Activated naive CD8-positive, alpha-beta T cell treated with anti-CD3 and anti-CD28 coated beads for 36 hours (primary cell): Measurements from ENCODE around the gene PCDHGB3. TPM values are rescaled to one million over a fixed set of nuclear protein-coding genes. Genes with fewer than 3 reads are reported as not detected.
"Not testable (repeated sequence)": the region's sequence is repeated elsewhere in the genome, so short reads cannot be mapped to it uniquely, and the experiment has no call there.

Experiments
- DNase-seq: peaks from one replicate; pipeline ENCODE4 v3.0.0; 2021
- H3K27ac Mint-ChIP-seq: one replicate; pipeline ENCODE4 v1.8.0; 2022; ENCODE audit warnings: mild to moderate bottlenecking, moderate library complexity, mixed read lengths
- H3K27me3 Mint-ChIP-seq: one replicate; pipeline ENCODE4 v1.8.0; 2022; ENCODE audit warnings: mild to moderate bottlenecking, mixed read lengths
- H3K36me3 Mint-ChIP-seq: one replicate; pipeline ENCODE4 v1.8.0; 2021; ENCODE audit warnings: mild to moderate bottlenecking, mixed read lengths
- H3K4me1 Mint-ChIP-seq: one replicate; pipeline ENCODE4 v1.8.0; 2021; ENCODE audit warnings: mixed read lengths
- H3K4me3 Mint-ChIP-seq: one replicate; pipeline ENCODE4 v1.8.0; 2022; ENCODE audit warnings: mild to moderate bottlenecking, moderate library complexity, mixed read lengths
- H3K9me3 Mint-ChIP-seq: one replicate; pipeline ENCODE4 v1.8.0; 2022; ENCODE audit warnings: mixed read lengths
- total RNA-seq, 2 experiments: library from RNA; stranded (reverse); gene quantifications; one replicate each; pipeline ENCODE4 v1.2.3, GENCODE V29; 2021

PCDHGB3 gene
- total RNA-seq, result not detected

DNA sequence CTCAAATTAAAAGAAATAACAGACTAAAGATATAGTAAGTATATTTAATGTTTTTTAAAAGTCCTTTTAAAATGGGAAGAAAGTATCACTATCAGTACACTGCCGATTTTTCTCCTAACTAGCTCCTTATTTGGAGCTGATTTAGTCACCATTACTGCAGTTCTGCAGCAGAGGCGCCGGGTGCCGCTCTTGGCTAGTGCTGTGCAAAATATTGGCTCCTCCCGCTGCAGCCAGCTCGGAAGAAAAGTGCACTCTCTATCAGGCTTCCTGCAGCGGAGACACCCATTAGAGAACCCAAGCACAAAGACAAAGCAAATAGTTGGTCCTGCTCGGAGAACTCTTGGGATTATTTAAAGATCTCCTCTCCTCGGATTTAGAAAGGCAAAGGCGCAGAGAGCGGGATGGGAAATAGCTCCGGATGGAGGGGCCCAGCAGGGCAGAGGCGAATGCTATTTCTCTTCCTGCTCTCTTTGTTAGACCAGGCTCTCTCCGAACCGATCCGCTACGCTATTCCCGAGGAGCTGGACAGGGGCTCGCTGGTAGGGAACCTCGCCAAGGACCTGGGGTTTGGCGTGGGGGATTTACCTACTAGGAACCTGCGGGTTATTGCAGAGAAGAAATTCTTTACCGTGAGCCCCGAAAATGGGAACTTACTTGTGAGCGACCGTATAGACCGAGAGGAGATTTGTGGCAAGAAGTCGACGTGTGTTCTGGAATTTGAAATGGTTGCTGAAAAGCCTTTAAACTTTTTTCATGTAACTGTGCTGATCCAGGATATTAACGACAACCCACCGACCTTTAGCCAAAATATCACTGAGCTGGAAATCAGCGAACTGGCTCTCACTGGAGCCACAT is at the start of gene PCDHGB3:
Gene PCDHGB3 (plus strand): TSS at position 249 of the 855 bp plus-strand sequence. CDS start 153 bp downstream, at position 402.
- Mint-ChIP-seq H3K4me1 (peaks cover 4% of the 10 kb centered on the region), H3K27ac (no peak within 1 kb of the TSS), H3K36me3 (peaks cover 26% of the 10 kb centered on the region), H3K4me3 (peak within 1 kb of the TSS; percentile 60), H3K9me3 (peaks cover 29% of the 10 kb centered on the region), H3K27me3 (peaks cover 93% of the 10 kb centered on the region)
- DNase-seq, result no peak

DNA sequence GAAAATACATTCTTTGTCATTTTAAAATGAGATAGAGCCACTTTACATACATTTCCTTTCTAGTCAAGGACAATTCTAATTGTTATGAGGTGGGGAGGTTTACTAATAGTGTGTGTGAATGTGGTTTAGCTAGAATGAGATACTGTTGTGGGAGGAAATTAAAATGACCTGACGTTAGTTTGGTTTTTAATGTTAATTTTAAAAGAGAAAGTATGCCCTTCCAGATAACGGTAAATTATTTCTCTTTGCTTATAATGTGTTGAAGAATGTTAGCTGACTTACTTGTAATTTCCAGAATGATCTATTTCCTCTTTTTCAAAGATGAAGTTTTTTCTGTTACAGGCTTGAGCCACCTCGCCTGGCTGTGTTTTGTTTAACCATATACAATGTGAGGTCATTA is 47.8 kb upstream of the PCDHGB3 start:
- Mint-ChIP-seq H3K27ac (no peak overlapping the region), H3K4me3 (no peak overlapping the region), H3K4me1 (peaks cover 24% of the 10 kb centered on the region), H3K36me3 (peaks cover 52% of the 10 kb centered on the region), H3K9me3 (peaks cover 40% of the 10 kb centered on the region), H3K27me3 (peaks cover 13% of the 10 kb centered on the region)
- no peak for DNase-seq

DNA sequence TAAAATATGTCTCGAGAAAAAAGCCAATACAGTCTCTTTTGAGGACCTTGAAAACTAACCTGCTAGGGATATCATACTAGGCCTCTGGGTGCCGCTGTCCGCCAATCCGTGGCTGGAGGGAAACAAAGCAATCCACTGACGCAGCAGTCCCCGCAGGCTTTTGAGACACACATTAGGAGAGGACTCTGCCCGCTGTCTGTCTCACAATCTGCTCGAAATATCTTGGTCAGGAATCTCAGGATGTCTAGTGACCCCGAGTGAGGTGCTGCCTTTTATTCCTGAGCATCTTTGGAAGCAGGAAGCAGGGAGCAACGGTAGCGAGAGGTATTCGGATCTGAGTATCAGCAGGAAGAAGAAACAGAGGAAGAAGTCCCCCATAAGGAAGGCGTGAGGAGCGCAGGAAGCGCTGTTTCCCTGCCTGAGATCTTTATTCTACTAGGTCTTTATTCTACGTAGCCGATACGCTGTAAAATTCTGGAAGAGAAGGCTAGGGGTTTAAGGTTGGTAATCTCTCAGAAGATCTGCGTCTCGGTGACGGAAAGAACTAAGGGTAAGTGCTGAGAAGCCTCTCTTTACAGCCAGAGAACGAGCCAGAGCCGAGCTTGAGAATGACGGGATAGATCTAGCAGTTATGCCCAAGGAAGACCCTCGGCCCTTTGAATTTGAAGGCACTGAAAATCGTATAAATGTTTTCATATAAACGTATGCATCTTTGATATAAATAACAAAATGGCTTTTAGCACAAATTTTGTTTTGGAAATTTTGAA is 43.8 kb upstream of the PCDHGB3 start:
- Mint-ChIP-seq H3K27ac (peak overlapping the region; percentile 88), H3K9me3 (peaks cover 26% of the 10 kb centered on the region), H3K27me3 (peaks cover 49% of the 10 kb centered on the region), H3K36me3 (peaks cover 30% of the 10 kb centered on the region), H3K4me1 (peaks cover 6% of the 10 kb centered on the region), H3K4me3 (peak overlapping the region; percentile 91)
- peak; percentile 63 for DNase-seq

DNA sequence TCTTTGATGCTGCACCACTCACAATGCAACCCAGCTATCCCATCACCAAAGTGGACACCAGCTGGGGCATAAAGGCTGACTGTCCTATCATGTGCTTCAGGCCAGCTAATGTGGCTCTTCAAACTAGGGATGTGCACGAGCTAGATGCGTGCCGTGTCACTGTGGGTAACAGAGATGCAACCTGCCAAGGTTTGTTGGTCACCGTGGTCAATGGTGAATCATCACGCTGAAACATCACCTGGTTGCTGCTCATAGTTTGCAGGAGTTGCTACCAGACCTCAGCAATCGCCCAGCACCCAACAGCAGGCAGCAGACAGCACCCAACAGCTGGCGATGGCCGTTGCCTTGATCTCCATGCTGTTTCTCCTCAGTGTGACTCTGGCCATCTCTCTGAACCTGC is 41.8 kb upstream of the PCDHGB3 start:
- DNase-seq, result no peak
- Mint-ChIP-seq H3K4me1 (peaks cover 6% of the 10 kb centered on the region), H3K27ac (no peak overlapping the region), H3K36me3 (peaks cover 27% of the 10 kb centered on the region), H3K27me3 (peaks cover 63% of the 10 kb centered on the region), H3K9me3 (peaks cover 26% of the 10 kb centered on the region), H3K4me3 (no peak overlapping the region)

DNA sequence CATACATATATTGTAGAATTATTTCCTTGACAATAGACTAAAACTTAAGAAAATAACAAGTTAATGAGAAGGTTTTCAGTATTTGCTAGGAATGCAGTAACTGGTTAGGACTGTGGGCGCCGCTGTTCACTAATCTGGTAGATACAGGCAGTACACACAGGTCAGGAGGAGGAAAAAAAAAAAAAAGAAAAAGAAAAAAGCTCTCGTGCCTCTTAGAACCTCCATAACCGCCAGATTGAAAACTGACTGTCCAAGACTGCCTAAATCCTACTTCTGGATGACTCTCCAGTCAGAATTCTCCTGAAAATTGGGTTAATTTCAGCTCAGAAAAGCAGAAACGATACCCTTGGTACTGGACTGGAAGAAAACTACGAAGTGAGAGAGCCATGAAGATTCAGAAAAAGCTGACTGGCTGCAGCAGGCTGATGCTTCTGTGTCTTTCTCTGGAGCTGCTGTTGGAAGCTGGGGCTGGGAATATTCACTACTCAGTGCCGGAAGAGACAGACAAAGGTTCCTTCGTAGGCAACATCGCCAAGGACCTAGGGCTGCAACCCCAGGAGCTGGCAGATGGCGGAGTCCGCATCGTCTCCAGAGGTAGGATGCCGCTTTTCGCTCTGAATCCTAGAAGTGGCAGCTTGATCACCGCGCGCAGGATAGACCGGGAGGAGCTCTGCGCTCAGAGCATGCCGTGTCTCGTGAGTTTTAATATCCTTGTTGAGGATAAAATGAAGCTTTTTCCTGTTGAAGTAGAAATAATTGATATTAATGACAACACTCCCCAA is 39.6 kb upstream of the PCDHGB3 start, which contains the start of gene PCDHGA1:
Gene PCDHGA1 (plus strand): TSS at position 216 of the 782 bp plus-strand sequence.
- Mint-ChIP-seq H3K36me3 (peaks cover 32% of the 10 kb centered on the region), H3K27ac (no peak within 1 kb of the TSS), H3K4me1 (peaks cover 6% of the 10 kb centered on the region), H3K27me3 (peaks cover 84% of the 10 kb centered on the region), H3K4me3 (no peak within 1 kb of the TSS), H3K9me3 (peaks cover 32% of the 10 kb centered on the region)
- DNase-seq, result no peak

DNA sequence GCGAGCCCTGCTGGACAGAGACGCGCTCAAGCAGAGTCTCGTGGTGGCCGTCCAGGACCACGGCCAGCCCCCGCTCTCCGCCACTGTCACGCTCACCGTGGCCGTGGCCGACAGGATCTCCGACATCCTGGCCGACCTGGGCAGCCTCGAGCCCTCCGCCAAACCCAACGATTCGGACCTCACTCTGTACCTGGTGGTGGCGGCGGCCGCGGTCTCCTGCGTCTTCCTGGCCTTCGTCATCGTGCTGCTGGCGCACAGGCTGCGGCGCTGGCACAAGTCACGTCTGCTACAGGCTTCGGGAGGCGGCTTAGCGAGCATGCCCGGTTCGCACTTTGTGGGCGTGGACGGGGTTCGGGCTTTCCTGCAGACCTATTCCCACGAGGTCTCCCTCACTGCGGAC is 37.5 kb upstream of the PCDHGB3 start:
- Mint-ChIP-seq H3K9me3 (peaks cover 45% of the 10 kb centered on the region), H3K36me3 (peaks cover 29% of the 10 kb centered on the region), H3K27me3 (peaks cover 89% of the 10 kb centered on the region)
- H3K27ac Mint-ChIP-seq, H3K4me3 Mint-ChIP-seq, DNase-seq, H3K4me1 Mint-ChIP-seq: not testable (repeated sequence)

DNA sequence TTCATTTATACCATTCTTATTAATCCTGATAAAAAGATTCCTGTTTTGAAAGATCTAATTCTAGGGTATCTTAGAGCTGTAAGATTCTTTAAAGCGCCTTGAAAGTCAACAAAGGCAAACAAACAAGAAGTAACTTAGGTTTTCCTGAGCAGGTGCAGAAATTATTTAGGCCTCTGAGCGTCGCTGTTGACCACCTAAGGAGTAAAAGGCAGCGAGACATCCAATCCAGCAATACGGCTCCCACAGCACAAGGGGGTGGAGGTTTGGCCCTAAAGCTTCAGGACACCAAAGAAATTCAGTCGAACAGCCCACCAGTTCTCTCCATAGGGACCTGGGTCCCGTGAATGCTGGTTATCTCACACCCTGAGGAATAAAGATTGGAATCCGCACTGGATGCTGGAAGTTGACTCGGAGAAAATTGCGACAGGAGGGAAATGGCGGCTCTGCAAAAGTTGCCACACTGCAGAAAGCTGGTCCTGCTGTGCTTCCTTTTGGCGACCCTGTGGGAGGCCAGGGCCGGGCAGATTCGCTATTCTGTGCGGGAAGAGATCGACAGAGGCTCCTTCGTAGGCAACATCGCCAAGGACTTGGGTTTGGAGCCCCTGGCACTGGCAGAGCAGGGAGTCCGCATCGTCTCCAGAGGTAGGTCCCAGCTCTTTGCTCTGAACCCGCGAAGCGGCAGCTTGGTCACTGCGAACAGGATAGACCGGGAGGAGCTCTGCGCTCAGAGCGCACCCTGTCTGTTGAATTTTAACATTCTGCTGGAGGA is 31.3 kb upstream of the PCDHGB3 start, which contains the start of gene PCDHGA2:
Gene PCDHGA2 (plus strand): TSS at position 223 of the 769 bp plus-strand sequence.
- H3K36me3 Mint-ChIP-seq, result peaks cover 15% of the 10 kb centered on the region
- no peak for DNase-seq

DNA sequence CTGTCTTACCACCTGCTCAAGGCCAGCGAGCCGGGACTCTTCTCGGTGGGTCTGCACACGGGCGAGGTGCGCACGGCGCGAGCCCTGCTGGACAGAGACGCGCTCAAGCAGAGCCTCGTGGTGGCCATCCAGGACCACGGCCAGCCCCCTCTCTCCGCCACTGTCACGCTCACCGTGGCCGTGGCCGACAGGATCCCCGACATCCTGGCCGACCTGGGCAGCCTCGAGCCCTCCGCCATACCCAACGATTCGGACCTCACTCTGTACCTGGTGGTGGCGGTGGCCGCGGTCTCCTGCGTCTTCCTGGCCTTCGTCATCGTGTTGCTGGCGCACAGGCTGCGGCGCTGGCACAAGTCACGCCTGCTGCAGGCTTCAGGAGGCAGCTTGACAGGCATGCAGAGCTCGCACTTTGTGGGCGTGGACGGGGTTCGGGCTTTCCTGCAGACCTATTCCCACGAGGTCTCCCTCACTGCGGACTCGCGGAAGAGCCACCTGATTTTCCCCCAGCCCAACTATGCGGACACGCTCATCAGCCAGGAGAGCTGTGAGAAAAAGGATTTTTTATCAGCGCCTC is 29.2 kb upstream of the PCDHGB3 start:
- peaks cover 91% of the 10 kb centered on the region for H3K27me3 Mint-ChIP-seq
- H3K4me1 Mint-ChIP-seq, DNase-seq, H3K4me3 Mint-ChIP-seq, H3K27ac Mint-ChIP-seq: not testable (repeated sequence)
- H3K36me3 Mint-ChIP-seq, result peaks cover 18% of the 10 kb centered on the region
- H3K9me3 Mint-ChIP-seq, result peaks cover 45% of the 10 kb centered on the region

More for the DNA sequence above, 31.3 kb upstream of the PCDHGB3 start, which contains the start of gene PCDHGA2:
- Mint-ChIP-seq H3K4me3 (peak within 1 kb of the TSS; percentile 26), H3K27ac (no peak within 1 kb of the TSS), H3K4me1 (peaks cover 2% of the 10 kb centered on the region), H3K9me3 (peaks cover 47% of the 10 kb centered on the region), H3K27me3 (peaks cover 94% of the 10 kb centered on the region)

DNA sequence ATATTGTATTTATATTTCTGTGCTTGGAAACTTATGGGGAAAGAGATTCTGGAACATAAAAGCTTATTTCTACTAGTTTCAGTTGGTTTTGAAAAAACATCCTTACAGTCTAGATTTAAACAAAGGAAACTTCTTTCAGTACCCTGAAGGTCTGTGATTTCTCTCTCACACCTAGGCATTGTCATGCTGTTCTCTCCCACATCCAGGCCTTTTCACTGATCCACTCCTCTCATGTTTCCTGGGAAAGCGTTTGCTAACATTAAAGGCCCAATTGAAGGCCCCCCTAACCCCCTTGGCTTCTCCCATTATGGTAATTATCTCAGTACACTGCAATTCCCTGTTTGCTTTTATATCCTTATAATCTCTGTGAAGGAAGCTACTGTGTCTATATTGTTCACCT is 27.3 kb upstream of the PCDHGB3 start:
- Mint-ChIP-seq H3K4me1 (peaks cover 2% of the 10 kb centered on the region), H3K36me3 (peaks cover 17% of the 10 kb centered on the region), H3K27ac (no peak overlapping the region), H3K9me3 (peaks cover 34% of the 10 kb centered on the region), H3K4me3 (no peak overlapping the region), H3K27me3 (peaks cover 90% of the 10 kb centered on the region)
- DNase-seq, result no peak

DNA sequence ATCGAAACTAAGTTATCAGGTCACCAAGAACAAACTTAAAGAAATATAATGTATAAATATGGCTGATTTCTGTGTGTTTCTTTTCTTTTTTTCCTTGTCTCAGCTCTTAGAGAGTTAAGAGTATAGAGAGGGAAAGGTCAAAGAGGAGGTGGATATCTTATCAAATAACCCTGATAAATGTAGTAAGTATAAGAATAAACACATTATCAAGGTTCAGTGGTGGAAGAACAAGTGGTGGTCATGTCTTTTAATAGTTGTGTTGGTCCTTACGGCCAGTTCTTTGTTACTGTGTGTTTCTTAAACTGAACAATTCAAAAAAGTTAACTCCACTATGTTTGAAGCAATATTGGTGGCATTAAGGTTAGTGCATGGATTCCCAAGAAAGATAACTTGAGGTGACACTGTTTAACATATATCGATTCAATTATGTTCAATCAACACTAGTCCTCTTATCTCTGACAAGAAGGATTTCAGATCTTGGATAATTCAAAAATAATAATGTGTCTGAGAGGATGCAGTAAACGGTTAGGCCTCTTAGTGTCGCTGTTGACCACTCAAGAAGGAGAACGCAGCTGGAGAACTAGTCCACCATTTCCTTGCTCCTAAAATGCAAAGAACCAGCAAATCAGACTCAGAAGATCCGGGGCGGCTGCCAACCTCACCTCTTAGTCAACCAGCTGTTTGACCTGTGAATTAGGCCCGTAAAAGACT is 26.6 kb upstream of the PCDHGB3 start, which contains the start of gene PCDHGA3:
Gene PCDHGA3 (plus strand): TSS at position 588 of the 711 bp plus-strand sequence. CDS start 205 bp downstream, outside the sequence.
- Mint-ChIP-seq H3K4me1 (peaks cover 2% of the 10 kb centered on the region), H3K36me3 (peaks cover 17% of the 10 kb centered on the region), H3K27me3 (peaks cover 87% of the 10 kb centered on the region), H3K9me3 (peaks cover 28% of the 10 kb centered on the region), H3K27ac (no peak within 1 kb of the TSS), H3K4me3 (peak within 1 kb of the TSS; percentile 29)
- no peak for DNase-seq

DNA sequence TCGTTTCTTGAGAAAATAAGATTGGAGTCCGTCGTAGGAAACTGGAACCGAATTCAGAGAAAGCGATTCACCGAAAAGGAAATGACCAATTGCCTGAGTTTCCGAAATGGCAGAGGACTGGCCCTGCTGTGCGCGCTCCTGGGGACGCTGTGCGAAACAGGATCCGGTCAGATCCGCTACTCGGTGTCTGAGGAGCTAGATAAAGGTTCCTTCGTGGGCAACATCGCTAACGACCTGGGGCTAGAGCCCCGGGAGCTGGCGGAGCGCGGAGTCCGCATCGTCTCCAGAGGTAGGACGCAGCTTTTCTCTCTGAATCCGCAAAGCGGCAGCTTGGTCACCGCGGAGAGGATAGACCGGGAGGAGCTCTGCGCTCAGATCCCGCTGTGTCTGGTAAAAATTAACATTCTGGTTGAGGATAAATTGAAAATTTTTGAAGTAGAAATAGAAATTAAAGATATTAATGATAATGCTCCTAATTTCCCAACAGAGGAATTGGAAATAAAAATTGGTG is 26.0 kb upstream of the PCDHGB3 start:
- no peak for DNase-seq
- H3K9me3 Mint-ChIP-seq, result peaks cover 24% of the 10 kb centered on the region
- H3K27ac Mint-ChIP-seq, result no peak overlapping the region
- peaks cover 17% of the 10 kb centered on the region for H3K36me3 Mint-ChIP-seq
- H3K27me3 Mint-ChIP-seq, result peaks cover 87% of the 10 kb centered on the region
- peaks cover 2% of the 10 kb centered on the region for H3K4me1 Mint-ChIP-seq
- H3K4me3 Mint-ChIP-seq, result peak overlapping the region; percentile 29

DNA sequence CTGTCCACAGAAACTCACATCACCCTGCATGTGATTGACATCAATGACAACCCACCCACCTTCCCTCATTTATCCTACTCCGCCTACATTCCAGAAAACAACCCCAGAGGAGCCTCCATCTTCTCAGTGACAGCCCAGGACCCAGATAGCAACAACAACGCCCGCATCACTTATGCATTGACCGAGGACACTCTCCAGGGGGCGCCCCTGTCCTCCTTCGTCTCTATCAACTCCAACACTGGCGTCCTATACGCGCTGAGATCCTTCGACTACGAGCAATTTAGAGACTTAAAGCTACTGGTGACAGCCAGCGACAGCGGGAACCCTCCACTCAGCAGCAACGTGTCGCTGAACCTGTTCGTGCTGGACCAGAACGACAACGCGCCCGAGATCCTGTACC is 24.7 kb upstream of the PCDHGB3 start:
- H3K36me3 Mint-ChIP-seq, result peaks cover 18% of the 10 kb centered on the region
- peaks cover 2% of the 10 kb centered on the region for H3K4me1 Mint-ChIP-seq
- H3K27me3 Mint-ChIP-seq, result peaks cover 85% of the 10 kb centered on the region
- H3K27ac Mint-ChIP-seq, result no peak overlapping the region
- no peak overlapping the region for H3K4me3 Mint-ChIP-seq
- no peak for DNase-seq
- peaks cover 22% of the 10 kb centered on the region for H3K9me3 Mint-ChIP-seq

DNA sequence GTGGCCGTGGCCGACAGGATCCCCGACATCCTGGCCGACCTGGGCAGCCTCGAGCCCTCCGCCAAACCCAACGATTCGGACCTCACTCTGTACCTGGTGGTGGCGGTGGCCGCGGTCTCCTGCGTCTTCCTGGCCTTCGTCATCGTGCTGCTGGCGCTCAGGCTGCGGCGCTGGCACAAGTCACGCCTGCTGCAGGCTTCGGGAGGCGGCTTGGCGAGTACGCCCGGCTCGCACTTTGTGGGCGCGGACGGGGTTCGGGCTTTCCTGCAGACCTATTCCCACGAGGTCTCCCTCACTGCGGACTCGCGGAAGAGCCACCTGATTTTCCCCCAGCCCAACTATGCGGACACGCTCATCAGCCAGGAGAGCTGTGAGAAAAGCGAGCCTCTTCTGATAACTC is 24.0 kb upstream of the PCDHGB3 start:
- DNase-seq, H3K4me3 Mint-ChIP-seq, H3K27ac Mint-ChIP-seq, H3K4me1 Mint-ChIP-seq: not testable (repeated sequence)
- Mint-ChIP-seq H3K36me3 (peaks cover 17% of the 10 kb centered on the region), H3K27me3 (peaks cover 88% of the 10 kb centered on the region), H3K9me3 (peaks cover 21% of the 10 kb centered on the region)
